MCF 10A (cell line): ENCODE measurements around the gene CYTL1. TPM values are rescaled to one million over a fixed set of nuclear protein-coding genes. Genes with fewer than 3 reads are reported as not detected.
A peak's percentile ranks its signal among the peaks of the same experiment; 100 is the strongest.

Experiments
- BruUV-seq: library from RNA; stranded (reverse); fragments of 400-500 nt; replicated peaks from 2 replicates; lab custom pipeline; 2021; lab: Mats Ljungman, UMichigan
- CTCF ChIA-PET: fragments of 300-600 bp; sonication (Branson Sonifier 250); formaldehyde crosslinking; extraction: SDS; loops from one replicate; lab custom pipeline; 2021; ENCODE audit warnings: antibody characterized with exemption, inconsistent platforms; lab: Yijun Ruan, JAX
- POLR2A ChIA-PET: fragments of 300-600, 350-650 bp; sonication (Branson Sonifier 250); formaldehyde crosslinking; extraction: SDS; loops from one replicate; lab custom pipeline; 2020; ENCODE audit warnings: antibody characterized with exemption, inconsistent platforms; lab: Yijun Ruan, JAX
- DNase-seq: peaks from one replicate; pipeline ENCODE4 v3.0.0-alpha.2; 2018; ENCODE audit not compliant: unreplicated experiment
- H3K27ac Mint-ChIP-seq: one replicate; pipeline ENCODE4 v1.8.0; 2022; ENCODE audit warnings: mild to moderate bottlenecking, low read depth, mixed read lengths; ENCODE audit not compliant: unreplicated experiment
- H3K27me3 Mint-ChIP-seq: one replicate; pipeline ENCODE4 v1.8.0; 2022; ENCODE audit warnings: mixed read lengths; ENCODE audit not compliant: insufficient read depth, unreplicated experiment
- H3K36me3 Mint-ChIP-seq: one replicate; pipeline ENCODE4 v1.8.0; 2022; ENCODE audit warnings: mild to moderate bottlenecking, moderate library complexity, mixed read lengths; ENCODE audit not compliant: insufficient read depth, unreplicated experiment
- H3K4me1 Mint-ChIP-seq: one replicate; pipeline ENCODE4 v1.8.0; 2022; ENCODE audit warnings: mixed read lengths; ENCODE audit not compliant: insufficient read depth, unreplicated experiment
- H3K4me3 Mint-ChIP-seq: one replicate; pipeline ENCODE4 v1.8.0; 2022; ENCODE audit warnings: mild to moderate bottlenecking, moderate library complexity, mixed read lengths; ENCODE audit not compliant: unreplicated experiment
- H3K9me3 Mint-ChIP-seq: one replicate; pipeline ENCODE4 v1.8.0; 2022; ENCODE audit warnings: mixed read lengths; ENCODE audit not compliant: unreplicated experiment
- intact Hi-C: fragments of 100-400 bp; cut with micrococcal nuclease; formaldehyde crosslinking; loops from 2 replicates; pipeline ENCODE4 v1.14.1; 2022
- total RNA-seq: library from RNA; stranded (reverse); gene quantifications from 2 replicates; pipeline ENCODE4 v1.2.3, GENCODE V29; 2022
- TF ChIP-seq, protein P1 (sequence below): fragments of 200-600 bp; IDR thresholded peaks from one replicate; pipeline ENCODE4 v1.8.0; 2022; ENCODE audit warnings: antibody characterized with exemption, mild to moderate bottlenecking; ENCODE audit not compliant: unreplicated experiment

Gene CYTL1
- total RNA-seq, 1 experiment from 2014 or later = not detected

- no TSS peak for BruUV-seq
- TF ChIP-seq, protein P1, sequence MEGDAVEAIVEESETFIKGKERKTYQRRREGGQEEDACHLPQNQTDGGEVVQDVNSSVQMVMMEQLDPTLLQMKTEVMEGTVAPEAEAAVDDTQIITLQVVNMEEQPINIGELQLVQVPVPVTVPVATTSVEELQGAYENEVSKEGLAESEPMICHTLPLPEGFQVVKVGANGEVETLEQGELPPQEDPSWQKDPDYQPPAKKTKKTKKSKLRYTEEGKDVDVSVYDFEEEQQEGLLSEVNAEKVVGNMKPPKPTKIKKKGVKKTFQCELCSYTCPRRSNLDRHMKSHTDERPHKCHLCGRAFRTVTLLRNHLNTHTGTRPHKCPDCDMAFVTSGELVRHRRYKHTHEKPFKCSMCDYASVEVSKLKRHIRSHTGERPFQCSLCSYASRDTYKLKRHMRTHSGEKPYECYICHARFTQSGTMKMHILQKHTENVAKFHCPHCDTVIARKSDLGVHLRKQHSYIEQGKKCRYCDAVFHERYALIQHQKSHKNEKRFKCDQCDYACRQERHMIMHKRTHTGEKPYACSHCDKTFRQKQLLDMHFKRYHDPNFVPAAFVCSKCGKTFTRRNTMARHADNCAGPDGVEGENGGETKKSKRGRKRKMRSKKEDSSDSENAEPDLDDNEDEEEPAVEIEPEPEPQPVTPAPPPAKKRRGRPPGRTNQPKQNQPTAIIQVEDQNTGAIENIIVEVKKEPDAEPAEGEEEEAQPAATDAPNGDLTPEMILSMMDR = no peak
- H3K27me3 Mint-ChIP-seq = no peaks in the 10 kb centered on the region
- ChIA-PET POLR2A (no interaction called here), CTCF (no interaction called here)
- no peak overlapping the region for H3K4me3 Mint-ChIP-seq
- DNase-seq = no peak
- no peak overlapping the region for H3K27ac Mint-ChIP-seq
- H3K36me3 Mint-ChIP-seq = no peaks in the 10 kb centered on the region
- intact Hi-C loops = no loop called here
- peaks cover 12% of the 10 kb centered on the region for H3K4me1 Mint-ChIP-seq
- peaks cover 10% of the 10 kb centered on the region for H3K9me3 Mint-ChIP-seq
Measured at GRCh38 chr4:4987656-4988055, 31.6 kb downstream of the CYTL1 start.

GRCh38 chr4:4986841-4987240 is 32.4 kb downstream of the CYTL1 start:
- Mint-ChIP-seq H3K4me3 (no peak overlapping the region), H3K36me3 (no peaks in the 10 kb centered on the region), H3K27ac (no peak overlapping the region), H3K9me3 (peaks cover 10% of the 10 kb centered on the region), H3K27me3 (no peaks in the 10 kb centered on the region), H3K4me1 (peaks cover 17% of the 10 kb centered on the region)
- TF ChIP-seq, protein P1 = no peak
- ChIA-PET POLR2A (no interaction called here), CTCF (interaction anchor here (0.5 kb wide), 1 partner anchor 15 kb away, joined by 3 read pairs; no protein-coding TSS in a partner anchor)
- DNase-seq = no peak
- no TSS peak for BruUV-seq
- intact Hi-C loops = no loop called here

DNA sequence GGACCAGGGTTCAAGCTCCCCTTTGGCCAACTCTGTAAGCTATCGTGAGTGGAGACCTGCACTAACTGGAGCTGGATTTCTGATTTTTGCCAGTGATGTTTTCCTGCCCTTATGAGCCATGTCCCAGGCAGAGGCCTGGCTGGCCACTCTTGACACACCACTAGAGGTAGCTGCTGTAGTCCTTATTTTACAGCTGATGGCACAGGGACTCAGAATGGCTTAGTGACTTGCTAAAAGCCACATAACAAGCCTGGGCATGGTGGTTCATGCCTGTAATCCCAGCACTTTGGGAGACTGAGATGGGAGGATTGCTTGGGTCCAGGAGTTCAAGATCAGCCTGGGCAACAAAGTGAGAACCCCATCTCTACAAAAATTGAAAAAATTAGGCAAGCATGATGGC is 33.4 kb downstream of the CYTL1 start:
- H3K9me3 Mint-ChIP-seq = peaks cover 10% of the 10 kb centered on the region
- DNase-seq = peak; percentile 26
- TF ChIP-seq, protein P1 = no peak
- no peak overlapping the region for H3K27ac Mint-ChIP-seq
- ChIA-PET POLR2A (interaction anchor here (0.6 kb wide), 1 partner anchor 39 kb away, joined by 3 read pairs; no protein-coding TSS in a partner anchor), CTCF (interaction anchor here (1.0 kb wide), 1 partner anchor 9 kb away, joined by 5 read pairs; no protein-coding TSS in a partner anchor)
- H3K36me3 Mint-ChIP-seq = no peaks in the 10 kb centered on the region
- BruUV-seq = no TSS peak
- H3K27me3 Mint-ChIP-seq = no peaks in the 10 kb centered on the region
- no peak overlapping the region for H3K4me3 Mint-ChIP-seq
- intact Hi-C loops = no loop called here
- H3K4me1 Mint-ChIP-seq = peaks cover 12% of the 10 kb centered on the region

- CTCF ChIA-PET = interaction anchor here (1.0 kb wide), 1 partner anchor 9 kb away, joined by 5 read pairs; no protein-coding TSS in a partner anchor
- Mint-ChIP-seq H3K27ac (no peak overlapping the region), H3K4me3 (no peak overlapping the region), H3K4me1 (peaks cover 12% of the 10 kb centered on the region), H3K9me3 (peaks cover 10% of the 10 kb centered on the region), H3K27me3 (no peaks in the 10 kb centered on the region), H3K36me3 (no peaks in the 10 kb centered on the region)
- intact Hi-C loops = no loop called here
- TF ChIP-seq, protein P1 = no peak
- POLR2A ChIA-PET = no interaction called here
- DNase-seq = no peak
- BruUV-seq = no TSS peak
Measured at GRCh38 chr4:4985036-4985435, 34.2 kb downstream of the CYTL1 start.
